Measurements from ENCODE around the gene ATXN3L.
"Not testable (repeated sequence)": the region's sequence is repeated elsewhere in the genome, so short reads cannot be mapped to it uniquely, and the experiment has no call there.

The ATXN3L gene

DNA sequence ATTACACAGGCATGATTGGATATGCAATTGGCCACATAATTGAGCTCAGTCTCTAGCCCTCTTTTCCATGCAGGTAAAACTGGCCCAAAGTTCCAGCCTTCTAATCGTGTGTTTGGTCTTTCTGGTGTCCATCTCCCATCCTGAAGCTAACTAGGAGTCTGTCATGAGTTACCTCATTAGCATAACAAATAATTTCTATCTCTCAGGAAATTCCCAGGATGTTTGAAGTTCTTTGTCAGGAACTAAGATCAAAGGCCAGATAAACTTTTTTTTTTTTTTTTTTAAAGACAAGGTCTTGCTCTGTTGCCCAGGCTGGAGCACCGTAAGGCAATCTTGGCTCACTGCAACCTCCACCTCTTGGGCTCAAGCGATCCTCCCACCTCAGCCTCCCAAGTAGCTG, 15.8 kb downstream of the ATXN3L start:
- no peak for DNase-seq

DNA sequence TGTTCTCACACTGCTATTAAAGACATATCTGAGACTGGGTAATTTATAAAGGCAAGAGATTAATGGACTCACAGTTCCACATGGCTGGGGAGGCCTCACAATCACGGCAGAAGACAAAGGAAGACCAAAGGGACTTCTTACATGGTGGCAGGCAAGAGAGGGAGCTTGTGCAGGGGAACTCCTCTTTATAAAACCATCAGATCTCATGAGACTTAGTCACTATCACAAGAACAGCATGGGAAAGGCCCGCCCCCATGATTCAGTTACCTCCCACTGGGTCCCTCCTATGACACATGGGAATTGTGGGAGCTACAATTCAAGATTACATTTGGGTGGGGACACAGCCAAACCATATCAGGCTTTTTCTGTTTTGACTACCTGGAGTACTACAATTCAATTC, 16.6 kb downstream of the ATXN3L start:
- not testable (repeated sequence) for DNase-seq

DNA sequence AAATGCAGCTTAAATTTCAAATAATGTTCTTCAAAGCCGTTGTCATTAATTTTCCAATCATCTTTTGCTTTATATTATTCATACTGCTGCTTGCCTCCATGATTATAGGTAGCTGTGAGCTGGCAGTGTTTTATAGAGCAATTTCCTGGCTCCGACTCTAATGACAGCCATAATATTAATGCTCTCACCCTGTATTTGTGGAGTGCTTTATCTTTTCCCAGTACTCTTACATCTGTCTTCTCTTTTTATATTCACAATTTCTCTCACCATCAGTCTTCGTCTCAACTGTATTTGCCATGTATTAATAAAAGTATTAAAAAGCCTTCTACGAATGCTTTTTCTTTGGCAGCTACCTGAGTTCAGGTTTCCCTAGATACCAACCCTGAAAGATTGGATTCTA, 21.0 kb downstream of the ATXN3L start:
- no peak for DNase-seq

DNA sequence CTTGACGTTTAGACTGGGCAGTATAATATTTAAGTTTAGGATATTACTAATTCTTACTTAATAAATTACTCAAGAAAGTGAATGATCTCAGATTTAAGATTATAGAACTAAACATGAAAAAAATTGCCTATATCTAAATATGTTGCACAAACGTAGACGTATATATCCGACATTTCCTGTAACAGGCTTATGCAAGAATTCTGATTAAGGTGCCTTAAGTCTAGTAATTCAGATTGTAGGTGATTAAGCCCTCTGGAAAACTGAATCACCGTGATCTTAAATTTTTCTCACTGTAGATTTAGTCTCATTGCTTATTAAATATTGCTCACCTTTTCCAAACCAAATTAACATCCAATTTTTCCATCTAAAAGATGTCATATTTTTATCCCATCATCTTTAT, 24.0 kb downstream of the ATXN3L start:
- no peak for DNase-seq

DNA sequence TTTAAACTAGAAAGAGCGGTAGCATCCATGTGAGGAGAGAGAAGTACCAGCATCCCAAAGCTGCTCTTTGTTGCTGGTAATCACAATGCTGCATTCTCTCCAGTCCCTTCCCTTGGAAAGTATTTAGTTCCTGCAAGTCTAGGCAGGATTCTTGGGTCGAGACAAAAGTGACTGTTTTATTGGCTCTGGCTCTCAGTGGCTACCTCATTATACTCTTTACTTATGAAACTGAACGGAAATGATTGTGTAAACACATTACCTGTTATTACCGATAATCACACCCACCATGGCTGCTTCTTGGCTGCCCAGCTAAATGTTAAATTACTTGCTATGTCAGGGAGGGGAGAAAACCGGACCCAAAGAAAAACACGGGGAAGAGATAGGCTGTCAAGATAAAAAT, 26.2 kb downstream of the ATXN3L start:
- DNase-seq = no peak

DNA sequence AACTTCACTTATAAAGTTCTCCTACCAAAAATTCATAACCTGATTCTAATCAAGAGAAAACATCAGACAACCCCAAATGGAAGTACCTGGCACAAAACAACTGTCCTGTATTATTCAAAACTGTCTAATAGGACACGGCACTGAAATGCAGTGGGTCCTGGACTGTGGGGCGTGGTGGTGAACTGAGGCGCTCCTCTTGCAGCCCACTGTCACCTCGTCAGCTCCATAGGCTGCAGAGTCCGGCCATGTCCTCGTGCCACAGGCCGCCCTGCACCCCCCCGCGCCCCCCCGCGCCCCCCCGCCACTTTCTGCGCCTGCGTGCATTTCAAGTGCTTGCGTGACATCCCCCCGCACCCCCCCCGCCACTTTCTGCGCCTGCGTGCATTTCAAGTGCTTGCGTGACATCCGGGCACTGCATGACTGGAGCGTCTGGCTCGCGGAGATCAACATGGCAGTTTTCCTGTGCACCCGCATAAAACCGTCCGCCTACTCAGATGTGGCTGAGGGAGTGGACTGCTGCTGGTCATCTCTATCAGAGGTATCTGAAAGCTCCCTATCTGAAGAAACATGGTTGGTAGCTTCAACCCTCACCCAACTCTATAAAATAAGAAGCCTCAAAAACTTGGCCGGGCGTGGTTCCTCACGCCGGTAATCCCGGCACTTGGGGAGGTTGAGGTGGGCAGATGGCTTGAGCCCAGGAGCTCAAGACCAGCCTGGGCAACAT, 28.8 kb downstream of the ATXN3L start:
- DNase-seq = no peak

DNA sequence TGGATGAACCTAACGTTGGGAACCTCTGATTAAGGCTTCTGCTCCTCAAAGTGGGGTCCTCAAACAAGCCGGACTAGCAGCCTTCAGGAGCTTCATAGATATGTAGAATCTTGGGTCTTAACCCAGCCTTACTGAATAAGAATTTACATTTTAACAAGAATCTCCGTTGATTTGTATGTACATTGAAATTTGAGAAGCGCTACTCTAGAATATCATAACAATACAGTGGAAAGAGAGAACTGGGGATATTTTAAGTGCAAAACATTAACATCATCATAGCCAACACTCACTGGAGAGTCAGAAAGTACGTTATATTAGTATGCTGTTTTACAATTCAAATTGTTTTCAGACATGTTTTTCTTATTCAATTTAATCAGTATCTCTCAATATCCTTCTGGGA, 31.2 kb downstream of the ATXN3L start:
- no peak for DNase-seq

DNA sequence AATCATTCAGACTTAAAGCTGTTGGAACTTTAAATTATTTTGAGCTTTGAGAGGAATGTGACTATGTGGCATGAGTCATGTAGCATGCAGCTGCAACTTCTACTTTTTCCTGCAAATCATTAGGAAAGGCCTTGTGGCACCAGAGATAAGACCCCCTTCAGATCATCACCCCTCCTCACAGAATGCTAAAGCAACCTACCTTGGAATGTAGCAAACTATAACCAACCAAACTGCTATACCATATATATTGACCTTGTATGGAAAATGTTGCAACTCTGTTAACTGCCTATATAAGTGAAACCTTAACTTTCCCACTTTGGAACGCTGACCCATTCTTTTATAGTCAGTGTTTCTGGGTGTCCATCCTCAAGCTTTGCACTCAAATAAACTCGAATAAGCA, 32.0 kb downstream of the ATXN3L start:
- no peak for DNase-seq

DNA sequence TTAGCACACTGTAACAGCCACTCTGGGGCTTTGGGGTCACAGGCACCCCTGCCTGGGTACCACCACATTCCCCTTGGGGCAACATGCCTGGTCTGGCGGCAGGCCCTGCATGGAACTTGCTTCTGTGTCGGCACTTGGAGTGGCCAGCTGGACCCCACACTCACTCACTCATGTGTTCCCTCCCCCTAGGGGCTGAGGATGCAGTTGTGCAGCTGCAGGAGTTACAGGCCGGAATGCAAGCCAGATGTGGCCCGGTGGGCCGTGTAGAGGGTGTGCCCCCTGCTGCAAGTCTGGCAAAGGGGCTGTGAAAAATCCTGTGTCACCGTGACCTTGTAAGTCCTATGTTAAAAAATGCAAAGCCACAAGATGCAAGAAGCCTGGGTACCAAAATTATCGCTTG, 34.2 kb downstream of the ATXN3L start:
- no peak for DNase-seq

DNA sequence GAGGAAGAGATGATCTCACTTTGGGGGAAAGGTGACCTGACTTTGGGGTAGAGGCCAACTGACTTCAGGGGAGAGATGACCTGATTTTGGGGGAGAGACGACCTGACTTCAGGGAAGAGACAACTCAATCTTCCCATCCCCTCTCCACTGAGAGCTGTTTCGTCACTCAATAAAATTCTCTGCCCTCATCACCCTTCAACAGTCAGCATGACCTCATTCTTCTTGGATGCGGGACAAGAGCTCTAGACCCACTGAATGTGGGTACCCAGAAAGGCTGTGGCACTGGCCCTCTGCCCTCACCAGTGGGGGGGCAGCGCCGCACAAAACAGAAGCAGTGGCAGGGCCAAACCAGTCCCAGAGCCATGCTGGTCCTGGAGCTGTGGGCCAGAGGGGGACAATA, 34.6 kb downstream of the ATXN3L start:
- DNase-seq = no peak

DNA sequence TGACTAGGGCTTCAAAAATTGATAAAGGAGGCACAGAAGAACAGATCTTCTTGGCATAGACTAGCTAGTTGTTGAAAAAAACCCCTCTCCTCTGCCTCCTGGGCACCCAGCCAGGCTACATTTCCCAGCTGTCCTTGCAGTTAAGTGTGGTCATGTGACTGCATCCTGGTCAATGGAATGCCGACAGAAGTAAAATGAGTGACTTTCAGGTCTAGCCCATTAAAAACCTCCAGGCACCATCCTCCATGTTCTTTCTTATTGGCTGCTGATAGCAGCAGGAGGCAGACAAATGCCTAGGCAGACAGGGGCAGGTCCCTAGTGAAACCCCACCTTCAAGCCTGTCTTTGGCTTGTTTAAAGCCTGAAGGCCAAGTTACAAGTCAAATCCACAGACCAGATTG, 35.3 kb downstream of the ATXN3L start:
- DNase-seq = peak; percentile 32

DNA sequence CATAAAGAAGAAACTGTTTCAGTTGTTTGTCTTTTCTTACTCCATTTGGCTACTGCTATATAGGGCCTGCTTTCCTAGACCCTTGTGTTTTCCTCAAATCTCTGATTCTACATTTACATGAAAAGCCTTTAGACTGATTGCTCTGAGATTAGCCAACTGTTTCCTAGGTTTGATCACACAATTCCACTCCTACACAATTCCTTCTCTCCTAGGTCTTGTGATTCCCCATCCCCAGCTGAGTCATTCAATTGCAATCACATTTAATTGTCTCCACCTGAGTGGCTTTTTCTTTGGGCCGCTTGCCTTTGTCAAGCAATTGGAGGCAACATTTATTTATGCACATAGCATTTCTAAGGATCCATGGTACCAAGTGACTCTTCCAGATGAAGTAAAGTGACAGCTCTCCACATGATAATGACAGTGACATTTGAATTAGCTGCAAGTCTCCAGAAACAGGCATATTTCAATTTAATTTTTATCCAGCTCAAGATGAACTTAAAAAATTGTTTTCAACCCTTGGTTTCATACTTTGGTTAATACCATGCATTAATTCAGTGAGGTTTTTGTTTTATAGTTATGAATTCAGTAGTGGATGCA, 35.8 kb downstream of the ATXN3L start:
- DNase-seq = peak; percentile 59

DNA sequence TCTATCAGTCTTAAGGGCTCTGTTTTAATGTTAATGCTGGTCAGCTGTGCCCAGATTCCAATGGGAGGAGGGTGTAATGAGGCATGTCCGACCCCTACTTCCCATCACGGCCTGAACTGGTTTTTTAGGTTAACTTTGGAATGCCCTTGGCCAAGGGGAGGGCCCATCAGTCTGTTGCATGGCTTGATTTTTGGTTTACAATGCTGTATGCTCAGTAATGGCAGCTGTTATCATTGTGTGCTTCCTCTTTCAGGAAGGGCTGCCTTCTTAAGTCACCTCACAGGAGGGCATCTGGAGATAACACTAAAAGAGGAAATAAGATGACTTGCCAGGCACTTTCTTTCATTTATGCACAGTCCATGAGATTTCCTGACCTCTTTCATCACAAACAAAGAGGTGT, 36.3 kb downstream of the ATXN3L start:
- DNase-seq = peak; percentile 38

DNA sequence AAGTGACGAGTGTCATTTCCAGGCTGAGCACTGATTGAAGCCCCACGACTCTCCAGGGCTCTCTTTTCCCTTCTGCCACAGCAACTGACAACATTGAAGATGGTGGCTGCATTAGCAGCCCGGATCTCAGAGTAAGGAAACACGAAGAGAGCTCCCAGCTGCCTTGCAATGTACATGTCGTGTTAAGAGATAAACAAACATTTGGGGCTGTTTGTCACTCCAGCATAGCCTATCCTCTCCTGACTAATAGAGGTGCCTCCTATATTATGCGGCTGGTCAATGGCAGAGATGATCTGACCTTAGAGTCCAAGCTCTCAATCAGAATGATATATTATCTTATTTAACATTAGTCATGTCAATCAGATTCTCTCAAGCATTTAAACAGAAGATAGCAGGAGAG, 38.6 kb downstream of the ATXN3L start:
- DNase-seq = no peak

DNA sequence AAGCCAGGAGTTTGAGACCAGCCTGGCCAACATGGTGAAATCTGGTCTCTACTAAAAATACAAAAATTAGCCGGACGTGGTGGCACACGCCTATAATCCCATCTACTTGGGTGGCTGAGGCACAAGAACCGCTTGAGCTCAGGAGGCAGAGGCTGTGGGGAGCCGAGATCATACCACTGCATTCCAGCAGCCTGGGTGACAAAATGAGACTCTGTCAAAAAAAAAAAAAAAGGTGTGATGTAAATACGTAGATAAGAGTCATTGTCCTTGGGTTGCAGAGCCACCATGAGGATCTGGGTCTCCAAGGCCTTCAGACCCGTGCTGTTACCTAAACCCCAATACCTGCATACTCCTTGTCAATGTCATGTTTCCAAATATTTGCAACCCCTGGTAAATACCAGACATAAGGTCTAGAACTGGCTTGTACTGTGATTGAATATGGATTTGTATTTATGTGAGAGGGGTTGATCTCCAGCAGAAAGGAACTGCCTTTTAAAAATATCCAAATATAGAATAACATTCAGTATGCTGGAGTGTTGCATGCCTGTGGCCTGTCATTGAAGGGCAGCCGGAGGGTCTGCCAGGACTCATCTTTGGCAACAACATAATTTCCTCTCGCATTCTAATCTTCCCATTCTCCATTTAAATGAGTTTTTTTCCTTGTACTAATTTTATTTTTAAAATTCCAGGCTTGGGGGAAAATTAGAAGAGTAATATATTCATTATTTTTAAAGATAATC, 40.4 kb downstream of the ATXN3L start:
- DNase-seq = no peak

DNA sequence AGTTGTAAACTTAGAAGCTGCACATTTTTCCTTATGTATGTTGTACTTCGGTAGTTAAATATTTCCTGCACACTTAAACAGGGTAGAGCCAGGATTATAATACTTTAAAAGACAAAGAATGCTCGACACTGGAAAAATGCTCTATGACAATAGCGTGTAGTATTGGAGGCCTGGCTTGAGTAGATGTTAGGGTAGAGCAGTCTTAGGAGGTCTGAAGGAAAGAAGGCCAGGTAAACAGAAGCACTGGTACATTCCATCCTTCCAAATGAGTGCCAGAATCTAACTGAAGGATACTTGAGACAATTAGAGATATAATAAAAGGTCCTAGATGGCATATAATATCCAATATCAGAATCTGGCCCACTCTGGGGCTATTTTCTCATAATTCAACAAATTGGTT, 42.3 kb downstream of the ATXN3L start:
- DNase-seq = no peak

DNA sequence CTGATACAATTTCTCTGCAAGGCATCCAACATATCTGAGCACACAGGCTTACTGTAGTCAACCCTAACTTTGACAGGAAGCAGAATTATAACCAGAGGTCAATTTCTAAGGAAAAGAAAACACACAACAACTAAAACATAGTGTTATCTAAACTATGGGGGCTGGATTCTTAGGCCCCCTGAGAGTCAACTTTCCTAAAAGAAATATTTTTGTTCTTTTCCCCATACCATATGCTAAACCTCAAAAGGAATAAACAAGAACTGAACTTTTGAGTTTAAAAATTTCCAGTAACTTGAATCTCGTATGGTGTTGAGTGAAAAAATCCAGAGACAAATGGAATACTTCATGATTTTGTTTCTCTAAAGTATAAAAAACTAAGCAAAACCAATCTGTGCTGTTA, 42.9 kb downstream of the ATXN3L start:
- DNase-seq = no peak

DNA sequence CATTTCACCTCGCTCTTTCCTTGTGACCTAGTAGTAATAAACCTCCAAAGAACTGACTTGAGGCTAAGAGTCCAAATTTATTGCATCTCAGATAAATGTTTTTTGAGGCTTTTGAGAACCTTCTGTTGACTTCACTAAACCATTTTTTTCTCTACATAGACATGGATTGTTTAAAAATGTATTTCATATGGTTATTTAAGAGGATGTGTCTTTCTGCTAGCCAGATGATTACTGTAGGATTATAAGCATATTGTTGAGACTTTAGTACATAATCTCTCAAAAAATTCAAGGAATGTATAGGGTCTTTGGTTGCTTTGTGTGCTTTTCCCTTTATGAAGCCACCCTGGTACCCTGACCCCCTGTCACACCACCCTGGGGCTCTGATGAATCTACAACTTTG, 44.8 kb downstream of the ATXN3L start:
- no peak for DNase-seq

DNA sequence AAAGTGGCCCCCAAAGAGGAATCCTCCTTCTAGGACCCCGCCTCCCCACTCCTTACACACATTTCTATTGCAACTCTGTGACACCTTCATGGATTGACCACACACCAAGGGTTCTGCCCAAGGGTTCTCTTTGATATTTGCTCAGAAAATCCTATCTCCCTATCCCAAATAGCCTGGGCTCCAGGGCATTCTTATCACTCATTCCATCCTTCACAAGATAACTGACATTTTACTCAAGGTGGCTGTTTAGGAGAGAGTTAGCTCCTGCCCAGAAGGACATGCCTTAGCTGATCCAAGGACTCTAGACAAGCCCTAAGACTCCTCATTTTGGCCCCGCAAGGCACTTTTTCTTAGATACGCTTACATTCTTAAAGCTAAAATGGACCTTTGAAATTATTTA, 47.4 kb downstream of the ATXN3L start:
- no peak for DNase-seq

DNA sequence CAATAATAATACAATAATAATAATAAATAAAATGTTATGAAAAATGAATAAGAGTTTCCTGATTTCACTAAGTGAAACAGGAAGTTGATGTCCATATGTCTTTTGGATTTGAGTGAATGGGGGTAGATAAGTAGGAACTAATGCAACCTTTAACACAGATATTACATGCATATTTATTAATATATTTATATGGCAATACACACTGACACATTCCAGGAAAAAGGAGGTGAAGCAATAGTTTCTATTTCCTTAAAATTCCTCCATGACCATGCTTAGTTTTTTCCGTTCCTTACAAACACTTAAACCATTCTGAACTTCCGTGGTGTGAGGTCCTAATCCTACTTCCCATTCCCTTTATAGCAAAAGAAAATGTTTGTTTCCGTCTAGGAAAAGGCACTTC, 48.3 kb downstream of the ATXN3L start:
- no peak for DNase-seq

DNA sequence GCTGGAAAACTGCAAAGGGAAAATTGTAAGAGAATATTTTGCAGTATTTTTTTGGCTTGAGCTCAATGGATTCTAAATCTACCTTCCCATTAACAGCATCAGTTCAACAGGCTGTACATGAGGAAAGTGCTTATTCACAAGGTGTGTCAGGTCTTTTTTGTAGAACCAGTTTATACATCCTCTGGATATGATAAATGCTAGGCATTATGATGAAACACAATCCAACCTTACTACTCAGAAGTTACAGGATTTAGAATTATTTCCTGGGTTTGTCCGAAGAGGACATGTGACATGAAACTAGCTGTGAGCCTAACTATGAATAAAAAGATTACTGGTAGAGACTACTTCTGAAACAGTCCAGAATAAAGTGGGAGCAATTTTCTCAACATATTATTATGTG, 49.5 kb downstream of the ATXN3L start:
- no peak for DNase-seq

DNA sequence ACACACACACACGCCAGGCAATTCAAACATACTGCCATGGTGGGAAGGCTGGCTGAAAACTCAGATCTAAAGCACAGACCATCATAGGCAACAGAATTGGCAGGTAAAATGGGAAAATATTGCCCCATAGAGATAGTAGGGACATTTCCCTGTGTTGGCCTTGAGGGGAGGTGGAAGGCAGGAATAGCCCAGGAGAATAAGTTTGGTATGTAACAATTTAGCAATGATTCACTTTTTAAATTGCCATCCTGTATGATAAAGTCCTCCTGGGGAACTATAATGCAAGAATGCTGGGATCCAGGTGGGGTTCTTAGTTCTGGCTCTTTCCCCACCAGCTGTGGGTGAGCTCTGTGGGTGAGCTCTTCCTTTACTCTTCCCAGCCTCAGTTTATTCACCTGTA, 51.0 kb downstream of the ATXN3L start:
- peak; percentile 3 for DNase-seq

Measured in NCI-H226 (cell line).